Loucy (cell line): ENCODE results near the gene FDXACB1.

Experiments used
- H2AFZ ChIP-seq: fragments of 200-600 bp; sonication (generic); 2 replicates; pipeline ENCODE4 v1.6.0; 2016; ENCODE audit warnings: antibody characterized with exemption, mild to moderate bottlenecking, low read length, moderate library complexity
- H3F3A ChIP-seq: fragments of 200-600 bp; 2 replicates; pipeline ENCODE4 v1.6.0; 2016; ENCODE audit warnings: antibody characterized with exemption, low read depth, mild to moderate bottlenecking
- H3K27me3 ChIP-seq: fragments of 200-600 bp; sonication (generic); 2 replicates; pipeline ENCODE4 v1.6.1; 2014; ENCODE audit warnings: low read length, mild to moderate bottlenecking; ENCODE audit not compliant: insufficient read depth, poor library complexity, severe bottlenecking
- H3K36me3 ChIP-seq: fragments of 200-600 bp; sonication (generic); 2 replicates; pipeline ENCODE4 v1.6.1; 2016; ENCODE audit warnings: low read length; ENCODE audit not compliant: insufficient read depth
- H3K4me1 ChIP-seq: fragments of 200-600 bp; sonication (generic); 2 replicates; pipeline ENCODE4 v1.5.1; 2014; ENCODE audit warnings: low read length, mild to moderate bottlenecking; ENCODE audit not compliant: insufficient read depth, poor library complexity, severe bottlenecking
- H3K4me2 ChIP-seq: fragments of 200-600 bp; sonication (generic); 2 replicates; pipeline ENCODE4 v1.6.0; 2014; ENCODE audit warnings: antibody characterized with exemption, low read length, low read depth, mild to moderate bottlenecking; ENCODE audit not compliant: poor library complexity, severe bottlenecking
- H3K4me3 ChIP-seq: fragments of 200-600 bp; sonication (generic); 2 replicates; pipeline ENCODE4 v1.5.1; 2014; ENCODE audit warnings: low read length, mild to moderate bottlenecking, mixed read lengths; ENCODE audit not compliant: poor library complexity, severe bottlenecking
- H3K79me2 ChIP-seq: fragments of 200-600 bp; sonication (generic); 2 replicates; pipeline ENCODE4 v1.6.1; 2014; ENCODE audit warnings: low read length; ENCODE audit not compliant: insufficient read depth
- H3K9ac ChIP-seq: fragments of 200-600 bp; sonication (generic); 2 replicates; pipeline ENCODE4 v1.6.0; 2014; ENCODE audit warnings: mild to moderate bottlenecking, low read depth, low read length, moderate library complexity; ENCODE audit not compliant: poor library complexity, severe bottlenecking
- H3K9me2 ChIP-seq: fragments of 200-600 bp; sonication (generic); replicated peaks from 2 replicates; pipeline ENCODE4 v1.6.1; 2016; ENCODE audit warnings: low read depth, low read length, mixed read lengths
- H3K9me3 ChIP-seq: fragments of 200-600 bp; sonication (generic); 2 replicates; pipeline ENCODE4 v1.6.1; 2014; ENCODE audit warnings: mild to moderate bottlenecking, antibody characterized with exemption, low read length, low read depth; ENCODE audit not compliant: insufficient read depth
- H4K20me1 ChIP-seq: fragments of 200-600 bp; sonication (generic); 2 replicates; pipeline ENCODE4 v1.6.0; 2014; ENCODE audit warnings: antibody characterized with exemption, low read length, mild to moderate bottlenecking; ENCODE audit not compliant: insufficient read depth, poor library complexity, severe bottlenecking
- EZH2phosphoT487 ChIP-seq: fragments of 200-600 bp; IDR thresholded peaks from 2 replicates; pipeline ENCODE4 v1.6.1; 2018; ENCODE audit warnings: antibody characterized with exemption, mild to moderate bottlenecking, moderate library complexity, borderline replicate concordance
- TF ChIP-seq, protein P1 (sequence below): fragments of 200-600 bp; sonication (generic); conservative IDR thresholded peaks from 2 replicates; pipeline ENCODE4 v1.5.1; 2014; ENCODE audit warnings: mild to moderate bottlenecking, antibody characterized with exemption, low read length

The FDXACB1 gene

DNA sequence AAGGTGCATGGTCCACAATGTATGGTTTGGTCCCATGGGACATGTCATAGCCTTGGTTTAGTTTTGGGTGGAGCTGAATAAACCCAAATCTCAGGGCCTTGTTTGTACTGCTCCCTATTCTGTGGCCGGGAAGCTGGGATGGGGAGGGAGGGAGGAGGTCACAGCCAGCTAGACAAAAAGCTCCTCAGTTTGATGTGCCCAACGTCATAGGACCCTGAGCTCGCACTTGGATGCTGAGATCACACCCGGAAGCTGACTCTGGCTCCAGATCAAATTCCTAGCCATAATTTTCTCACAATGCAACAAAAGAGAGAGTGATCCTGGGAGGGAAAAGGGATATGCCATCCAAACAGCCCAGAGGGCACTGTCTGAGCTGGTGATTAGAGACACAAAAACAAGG, 35.0 kb upstream of the FDXACB1 start:
- Histone ChIP-seq H3K4me2 (no peak overlapping the region), H3K4me1 (no peaks in the 10 kb centered on the region), H3K9me3 (no peaks in the 10 kb centered on the region), H2AFZ (no peak overlapping the region), H3K4me3 (no peak overlapping the region), H3K27me3 (no peaks in the 10 kb centered on the region), H3K79me2 (no peaks in the 10 kb centered on the region), H3K9me2 (no peaks in the 10 kb centered on the region), H3K9ac (no peak overlapping the region), H3K36me3 (no peaks in the 10 kb centered on the region), H4K20me1 (no peaks in the 10 kb centered on the region), H3F3A (no peaks in the 10 kb centered on the region)
- no peak for TF ChIP-seq EZH2phosphoT487
- TF ChIP-seq, protein P1, sequence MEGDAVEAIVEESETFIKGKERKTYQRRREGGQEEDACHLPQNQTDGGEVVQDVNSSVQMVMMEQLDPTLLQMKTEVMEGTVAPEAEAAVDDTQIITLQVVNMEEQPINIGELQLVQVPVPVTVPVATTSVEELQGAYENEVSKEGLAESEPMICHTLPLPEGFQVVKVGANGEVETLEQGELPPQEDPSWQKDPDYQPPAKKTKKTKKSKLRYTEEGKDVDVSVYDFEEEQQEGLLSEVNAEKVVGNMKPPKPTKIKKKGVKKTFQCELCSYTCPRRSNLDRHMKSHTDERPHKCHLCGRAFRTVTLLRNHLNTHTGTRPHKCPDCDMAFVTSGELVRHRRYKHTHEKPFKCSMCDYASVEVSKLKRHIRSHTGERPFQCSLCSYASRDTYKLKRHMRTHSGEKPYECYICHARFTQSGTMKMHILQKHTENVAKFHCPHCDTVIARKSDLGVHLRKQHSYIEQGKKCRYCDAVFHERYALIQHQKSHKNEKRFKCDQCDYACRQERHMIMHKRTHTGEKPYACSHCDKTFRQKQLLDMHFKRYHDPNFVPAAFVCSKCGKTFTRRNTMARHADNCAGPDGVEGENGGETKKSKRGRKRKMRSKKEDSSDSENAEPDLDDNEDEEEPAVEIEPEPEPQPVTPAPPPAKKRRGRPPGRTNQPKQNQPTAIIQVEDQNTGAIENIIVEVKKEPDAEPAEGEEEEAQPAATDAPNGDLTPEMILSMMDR: no peak

DNA sequence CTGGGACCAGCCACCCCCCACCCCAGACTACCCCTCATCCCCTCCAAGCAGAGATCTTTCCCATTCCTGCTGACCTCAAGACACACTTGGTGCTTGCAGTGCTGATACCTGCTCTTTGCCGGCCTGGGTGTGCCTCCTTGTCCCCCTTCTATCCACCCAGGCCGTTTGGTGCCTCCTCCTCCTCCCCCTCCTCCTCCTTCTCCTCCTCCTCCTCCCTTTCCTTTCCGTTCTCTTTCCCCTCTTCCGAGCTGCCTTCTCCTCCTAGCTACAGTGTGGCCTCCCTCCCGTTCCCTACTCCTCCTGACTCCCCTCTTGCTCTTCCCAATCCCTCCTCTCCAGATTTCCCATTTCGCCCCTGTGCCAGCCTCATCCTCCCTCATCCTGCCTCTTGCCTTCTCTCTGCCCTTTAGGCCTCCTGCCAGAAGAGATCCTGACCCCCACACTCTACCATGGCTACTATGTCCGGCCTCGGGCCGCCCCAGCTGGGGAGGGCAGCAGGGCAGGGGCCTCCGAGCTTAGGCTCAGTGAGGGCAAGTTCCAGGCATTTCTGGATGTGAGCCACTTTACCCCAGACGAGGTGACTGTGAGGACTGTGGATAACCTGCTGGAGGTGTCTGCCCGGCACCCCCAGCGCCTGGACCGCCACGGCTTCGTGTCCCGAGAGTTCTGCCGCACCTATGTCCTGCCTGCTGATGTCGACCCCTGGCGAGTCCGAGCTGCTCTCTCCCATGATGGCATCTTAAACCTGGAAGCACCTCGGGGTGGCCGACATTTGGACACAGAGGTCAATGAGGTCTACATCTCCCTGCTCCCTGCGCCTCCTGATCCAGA, 34.3 kb upstream of the FDXACB1 start:
- Histone ChIP-seq H3K9me2 (no peaks in the 10 kb centered on the region), H3K9me3 (no peaks in the 10 kb centered on the region), H3K79me2 (no peaks in the 10 kb centered on the region), H3K4me2 (no peak overlapping the region), H3K27me3 (no peaks in the 10 kb centered on the region), H3K36me3 (no peaks in the 10 kb centered on the region), H3F3A (no peaks in the 10 kb centered on the region), H2AFZ (no peak overlapping the region), H3K4me3 (no peak overlapping the region), H3K4me1 (no peaks in the 10 kb centered on the region), H3K9ac (no peak overlapping the region), H4K20me1 (no peaks in the 10 kb centered on the region)
- TF ChIP-seq, protein P1: no peak
- no peak for TF ChIP-seq EZH2phosphoT487

DNA sequence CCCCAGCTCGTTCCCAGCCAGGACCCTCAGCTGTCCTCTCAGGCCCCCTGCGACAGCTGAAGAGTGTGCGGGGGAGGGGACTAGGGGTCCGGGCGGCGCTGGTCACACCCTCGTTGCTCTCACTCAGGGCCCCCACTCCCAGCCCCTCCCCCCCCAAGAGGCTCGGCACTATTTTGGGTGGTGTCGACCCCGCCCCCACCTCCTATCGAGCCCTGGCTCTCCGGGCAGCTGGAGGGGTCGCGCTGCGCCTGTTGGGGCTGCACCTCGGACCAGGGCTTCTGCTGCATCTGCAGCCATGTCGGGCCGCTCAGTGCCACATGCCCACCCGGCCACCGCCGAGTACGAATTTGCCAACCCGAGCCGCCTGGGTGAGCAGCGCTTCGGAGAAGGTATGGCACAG, 33.6 kb upstream of the FDXACB1 start, which contains the start of gene HSPB2:
Gene HSPB2, plus strand, starts transcription at position 200 of the 400 bp plus-strand sequence. Its CDS starts 96 bp downstream, at position 296.
- TF ChIP-seq EZH2phosphoT487: no peak
- TF ChIP-seq, protein P1: no peak
- H3F3A ChIP-seq: no peaks in the 10 kb centered on the region
- no peaks in the 10 kb centered on the region for H3K9me2 ChIP-seq
- H3K27me3 ChIP-seq: no peaks in the 10 kb centered on the region
- H3K4me3 ChIP-seq: no peak within 1 kb of the TSS
- H3K9ac ChIP-seq: no peak within 1 kb of the TSS
- H2AFZ ChIP-seq: no peak within 1 kb of the TSS
- H3K4me2 ChIP-seq: no peak within 1 kb of the TSS
- H3K79me2 ChIP-seq: no peaks in the 10 kb centered on the region
- no peaks in the 10 kb centered on the region for H3K9me3 ChIP-seq
- H4K20me1 ChIP-seq: no peaks in the 10 kb centered on the region
- H3K4me1 ChIP-seq: no peaks in the 10 kb centered on the region
- no peaks in the 10 kb centered on the region for H3K36me3 ChIP-seq
